HG03354 (cell line): ENCODE measurements around the gene CORO1C.
A peak's percentile ranks its signal among the peaks of the same experiment; 100 is the strongest.
"Not testable (repeated sequence)": the region's sequence is repeated elsewhere in the genome, so short reads cannot be mapped to it uniquely, and the experiment has no call there.

Experiments
- ATAC-seq: cut with Tn5 transposase; IDR thresholded peaks from one replicate; pipeline ENCODE4 v1.9.1; 2021; ENCODE audit warnings: mild to moderate bottlenecking; ENCODE audit not compliant: unreplicated experiment, poor library complexity, severe bottlenecking

Gene CORO1C

DNA sequence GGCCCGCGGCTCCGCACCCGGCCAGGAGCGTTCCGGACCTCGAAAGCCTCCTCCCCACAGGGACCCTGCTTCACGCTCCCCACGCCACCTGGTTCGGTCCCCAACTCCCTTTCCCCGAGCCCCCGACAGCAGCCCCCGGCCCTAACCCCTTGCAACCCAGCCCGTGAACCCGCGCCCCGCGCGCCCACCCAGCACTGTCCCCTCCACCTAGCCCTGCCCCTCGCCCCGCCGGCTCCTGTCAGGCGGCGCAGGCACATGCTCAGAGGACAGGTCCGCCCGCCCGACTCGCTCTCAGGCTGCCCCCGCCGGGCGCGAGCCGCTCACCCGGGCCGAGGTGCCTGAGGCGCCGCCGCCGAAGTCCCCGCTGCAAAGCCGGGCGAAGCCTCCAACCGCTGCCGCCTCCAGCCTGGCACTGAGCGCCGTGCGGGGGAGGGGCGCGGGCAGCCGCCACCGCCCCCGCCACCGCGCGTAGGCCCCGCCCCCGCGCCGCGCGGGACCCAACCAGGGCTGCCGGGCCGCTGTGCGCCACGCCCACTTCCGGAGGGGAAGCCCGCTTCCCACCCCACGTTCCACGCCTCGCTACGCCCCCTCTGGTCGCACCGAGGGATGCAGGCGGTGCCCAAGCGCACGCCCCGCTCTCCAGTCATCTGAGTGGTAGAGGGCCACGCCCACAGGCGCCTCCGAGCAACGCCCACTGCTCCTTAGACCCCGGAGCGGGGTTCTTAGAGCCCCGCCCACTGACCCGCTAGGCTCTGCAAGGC, at the start of gene CORO1C:
CORO1C (minus strand) TSS at position 414 of the 761 bp plus-strand sequence. CDS start 30,200 bp downstream, outside the sequence.
- ATAC-seq = peak; percentile 76

DNA sequence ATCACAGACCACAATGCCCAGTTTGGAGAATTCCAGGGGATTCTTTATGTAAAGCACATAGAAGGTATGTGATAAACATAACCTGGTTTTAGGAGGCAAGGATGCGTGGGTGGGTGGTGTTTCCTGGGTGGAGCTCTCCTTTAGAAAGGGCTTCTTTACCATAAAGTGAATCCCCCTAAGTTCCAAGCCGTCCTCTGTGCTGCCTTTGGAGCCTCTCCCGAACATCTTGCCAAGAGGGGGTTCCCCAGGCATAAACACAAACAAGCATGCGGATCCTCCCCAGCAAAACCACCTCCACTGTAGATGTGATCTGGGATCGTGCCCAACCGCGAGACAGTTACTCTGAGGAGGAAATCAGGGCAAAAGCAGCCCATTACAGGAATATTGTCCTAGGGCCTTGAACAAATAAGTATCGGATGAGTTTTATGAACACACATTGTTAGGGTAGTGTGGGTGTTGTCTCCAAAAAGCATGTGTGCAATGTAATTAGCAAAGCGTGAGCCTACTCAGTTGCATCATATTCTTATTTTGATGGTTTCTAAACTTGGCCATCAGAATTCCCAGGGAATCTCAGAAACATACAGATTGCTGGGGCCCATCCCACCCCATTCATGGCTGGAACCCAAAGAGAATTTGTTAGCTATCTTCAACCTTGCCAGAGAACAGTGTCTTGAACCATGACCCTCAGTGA, 48.8 kb upstream of the CORO1C start:
- ATAC-seq = no peak

DNA sequence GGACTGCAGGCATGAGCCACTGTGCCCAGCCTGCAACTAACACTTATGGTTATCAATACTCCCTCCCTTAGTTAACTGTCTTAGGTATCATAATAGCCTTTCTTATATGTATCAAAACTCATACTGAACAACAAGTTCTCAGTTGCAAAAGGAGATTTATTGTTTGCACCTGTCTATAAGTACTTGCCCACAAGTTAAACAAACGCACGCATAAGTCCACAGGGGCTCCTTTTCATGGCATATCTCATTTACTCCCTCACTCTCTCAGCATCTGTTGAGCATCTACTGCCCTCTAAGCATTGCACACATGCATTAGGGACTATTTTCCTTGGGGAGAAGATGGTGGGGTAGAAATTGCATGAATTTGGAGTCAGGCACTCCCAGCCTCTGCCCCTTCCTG, 46.7 kb upstream of the CORO1C start:
- no peak for ATAC-seq

DNA sequence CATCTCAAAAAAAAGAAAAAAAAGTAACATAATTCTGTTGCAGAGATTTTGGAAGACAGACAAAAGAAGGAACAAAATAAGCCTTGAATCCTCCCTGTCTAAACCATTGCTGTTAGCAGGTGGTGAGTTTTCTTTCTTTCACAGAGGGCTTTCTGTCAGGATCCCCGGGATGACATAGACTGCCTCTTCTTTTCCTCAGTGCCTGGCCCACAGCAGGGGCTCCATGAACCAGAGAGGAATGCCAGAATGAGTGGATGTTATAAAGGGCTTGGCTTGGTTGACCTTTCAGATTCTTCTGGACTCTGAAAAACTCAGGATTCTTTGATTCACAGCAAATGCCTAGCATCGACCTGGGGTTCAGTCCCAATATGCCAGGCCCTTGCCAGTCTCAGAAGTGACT, 45.8 kb upstream of the CORO1C start:
- ATAC-seq = no peak

DNA sequence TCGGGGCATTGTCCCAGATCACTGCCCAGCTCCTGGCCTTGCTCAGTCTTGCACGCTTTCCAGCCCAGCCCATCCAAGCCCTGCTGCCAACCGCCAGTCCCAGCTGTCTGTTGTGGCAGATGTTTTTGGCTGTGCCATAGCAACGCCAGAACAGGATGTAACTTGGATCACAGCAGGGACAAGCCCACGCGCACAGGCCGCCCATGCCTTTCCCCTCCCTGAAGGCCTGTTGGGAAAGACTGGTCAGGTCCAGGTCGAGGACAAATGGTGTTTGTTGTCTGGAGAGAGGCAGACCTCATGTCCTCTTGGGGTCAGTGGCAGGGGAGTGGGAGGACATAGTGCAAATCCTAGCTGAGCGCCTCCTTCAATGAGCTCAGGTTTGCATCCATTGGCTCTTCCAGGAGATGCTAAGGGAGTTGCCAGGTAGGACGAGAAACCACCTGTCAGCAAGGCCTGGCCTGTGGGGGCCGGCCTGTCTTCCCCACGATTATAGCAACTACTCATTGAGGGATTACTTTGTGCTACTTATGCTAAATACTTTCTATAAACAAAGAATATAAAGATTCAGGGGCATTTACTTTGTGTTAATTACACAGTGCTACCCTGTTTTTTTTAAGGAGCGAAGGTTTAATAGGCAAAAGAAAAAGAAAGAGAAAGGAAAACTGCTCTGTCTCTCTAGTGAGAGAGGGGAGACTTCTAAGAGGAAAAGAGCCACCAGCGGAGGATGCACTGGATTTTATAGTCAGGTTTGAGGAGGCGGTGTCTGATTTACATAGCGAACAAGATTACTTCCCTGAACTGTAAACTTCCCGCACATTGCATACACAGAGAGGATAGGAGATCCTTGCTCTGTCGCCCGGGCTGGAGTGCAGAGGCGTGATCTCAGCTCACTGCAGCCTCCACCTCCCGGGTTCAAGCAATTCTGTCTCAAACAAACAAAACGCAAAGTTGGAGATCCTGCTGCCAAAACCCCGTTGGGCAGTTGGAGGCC, 42.8 kb upstream of the CORO1C start:
- no peak for ATAC-seq

DNA sequence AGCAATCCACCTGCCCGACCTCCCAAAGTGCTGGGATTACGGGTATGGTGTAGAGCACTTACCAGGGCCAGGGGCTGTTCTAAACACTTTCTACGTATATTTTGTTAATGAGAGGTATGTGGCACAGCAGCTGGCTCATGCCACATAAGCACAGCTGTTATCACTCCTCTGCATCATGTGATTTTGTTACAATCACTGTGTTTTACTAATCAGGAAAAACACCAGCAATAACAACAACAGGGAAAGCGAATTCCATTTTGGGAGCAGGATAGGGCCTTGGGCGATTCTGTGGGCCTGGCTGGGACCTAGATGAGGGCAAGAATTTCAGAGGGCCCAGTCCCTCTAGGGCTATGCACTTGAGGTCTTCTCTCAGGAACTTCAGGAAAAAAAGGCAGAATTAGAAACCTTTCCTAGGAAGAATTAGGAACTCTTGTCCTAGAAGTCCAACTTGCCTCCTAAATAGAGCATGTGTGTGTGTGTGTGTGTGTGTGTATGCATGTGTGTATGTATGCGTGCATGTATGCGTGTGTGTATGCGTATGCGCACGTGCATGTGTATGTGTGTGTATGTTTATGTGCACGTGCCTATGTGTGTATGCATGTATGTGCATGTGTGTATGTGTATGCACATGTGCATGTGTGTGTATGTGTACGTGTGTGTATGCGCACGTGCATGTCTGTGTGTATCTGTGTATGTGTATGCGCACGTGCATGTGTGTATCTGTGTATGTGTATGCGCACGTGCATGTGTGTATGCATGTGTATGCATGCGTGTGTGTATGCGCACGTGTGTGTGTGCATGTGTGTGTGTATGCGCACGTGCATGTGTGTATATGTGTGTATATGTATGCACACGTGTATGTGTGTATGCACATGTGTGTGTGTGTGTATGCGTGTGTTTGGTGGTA, 41.8 kb upstream of the CORO1C start:
- ATAC-seq = no peak

DNA sequence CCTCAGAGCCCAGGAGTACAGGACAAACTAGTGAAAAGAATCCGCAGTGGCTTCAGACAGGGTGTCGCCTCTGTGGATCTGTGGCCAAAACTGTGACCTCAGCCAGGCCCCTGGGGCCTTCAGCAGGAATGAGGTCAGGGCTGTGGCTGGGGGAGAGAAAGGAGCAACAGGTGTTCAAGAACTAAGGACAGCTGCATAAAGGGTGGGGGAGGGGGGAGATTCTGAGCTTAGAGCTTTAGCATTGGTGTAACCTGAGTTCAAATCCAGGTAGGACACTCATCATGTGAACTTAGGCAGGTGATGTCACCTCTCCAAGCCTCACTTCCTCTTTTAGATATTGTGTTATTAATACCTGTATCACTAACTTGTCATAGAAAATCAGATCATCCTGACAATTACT, 40.9 kb upstream of the CORO1C start:
- ATAC-seq = peak; percentile 65

DNA sequence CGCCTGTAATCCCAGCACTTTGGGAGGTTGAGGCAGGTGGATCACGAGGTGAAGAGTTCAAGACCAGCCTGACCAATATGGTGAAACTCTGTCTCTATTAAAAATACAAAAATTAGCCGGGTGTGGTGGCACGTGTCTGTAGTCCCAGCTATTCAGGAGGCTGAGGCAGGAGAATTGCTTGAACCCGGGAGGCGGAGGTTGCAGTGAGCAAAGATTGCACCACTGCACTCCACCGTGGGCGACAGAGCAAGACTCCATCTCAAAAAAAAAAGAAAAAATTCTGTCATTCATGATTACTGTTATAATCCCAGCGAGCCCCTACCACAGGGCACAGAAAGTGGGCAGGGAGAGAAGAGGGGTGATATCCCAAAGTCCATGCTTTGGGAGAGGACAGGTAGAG, 40.5 kb upstream of the CORO1C start:
- ATAC-seq = not testable (repeated sequence)

DNA sequence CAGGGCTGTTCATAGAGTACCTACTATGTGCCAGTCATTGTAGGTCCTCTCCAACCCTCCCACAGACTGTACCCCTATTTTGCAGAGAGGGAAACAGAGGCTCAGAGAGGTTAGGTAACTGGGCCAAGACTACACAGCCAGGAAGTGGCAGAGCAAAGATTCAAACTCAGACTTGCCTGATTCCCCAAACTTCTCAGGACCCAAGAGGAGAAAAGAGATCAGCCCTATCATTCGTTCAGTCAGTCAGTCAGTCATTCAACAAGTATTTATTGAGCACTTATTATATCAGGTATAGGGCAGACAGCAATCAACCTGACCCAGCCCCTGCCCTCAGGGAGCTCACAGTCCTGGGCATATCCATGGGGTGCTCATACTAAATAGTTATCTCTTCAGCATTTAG, 39.6 kb upstream of the CORO1C start:
- no peak for ATAC-seq

DNA sequence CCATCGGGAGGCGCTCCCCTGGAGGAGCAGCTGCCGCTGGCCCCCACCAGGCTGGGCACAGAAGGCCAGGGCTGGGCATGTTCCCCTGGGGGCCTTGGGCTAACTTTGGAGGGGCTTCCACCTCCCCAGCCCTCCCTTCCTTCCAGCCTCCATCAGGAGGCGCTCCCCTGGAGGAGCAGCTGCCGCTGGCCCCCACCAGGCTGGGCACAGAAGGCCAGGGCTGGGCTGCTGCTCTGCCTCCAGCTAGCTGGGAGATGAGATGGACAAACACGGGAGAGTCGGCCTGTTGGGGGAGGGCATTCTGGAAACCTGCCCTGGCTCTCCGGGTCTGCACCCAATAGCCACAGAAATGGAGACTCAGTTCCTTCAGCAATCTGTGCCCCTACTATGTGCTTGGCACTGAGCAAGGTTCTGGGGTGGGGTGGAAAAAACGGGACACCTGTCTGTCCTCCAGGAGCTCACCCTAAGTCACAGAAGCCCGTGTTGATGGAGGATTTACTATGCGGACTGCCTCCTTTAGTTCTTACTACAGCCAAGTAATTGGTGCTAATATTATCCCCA, 39.0 kb upstream of the CORO1C start:
- ATAC-seq = no peak

DNA sequence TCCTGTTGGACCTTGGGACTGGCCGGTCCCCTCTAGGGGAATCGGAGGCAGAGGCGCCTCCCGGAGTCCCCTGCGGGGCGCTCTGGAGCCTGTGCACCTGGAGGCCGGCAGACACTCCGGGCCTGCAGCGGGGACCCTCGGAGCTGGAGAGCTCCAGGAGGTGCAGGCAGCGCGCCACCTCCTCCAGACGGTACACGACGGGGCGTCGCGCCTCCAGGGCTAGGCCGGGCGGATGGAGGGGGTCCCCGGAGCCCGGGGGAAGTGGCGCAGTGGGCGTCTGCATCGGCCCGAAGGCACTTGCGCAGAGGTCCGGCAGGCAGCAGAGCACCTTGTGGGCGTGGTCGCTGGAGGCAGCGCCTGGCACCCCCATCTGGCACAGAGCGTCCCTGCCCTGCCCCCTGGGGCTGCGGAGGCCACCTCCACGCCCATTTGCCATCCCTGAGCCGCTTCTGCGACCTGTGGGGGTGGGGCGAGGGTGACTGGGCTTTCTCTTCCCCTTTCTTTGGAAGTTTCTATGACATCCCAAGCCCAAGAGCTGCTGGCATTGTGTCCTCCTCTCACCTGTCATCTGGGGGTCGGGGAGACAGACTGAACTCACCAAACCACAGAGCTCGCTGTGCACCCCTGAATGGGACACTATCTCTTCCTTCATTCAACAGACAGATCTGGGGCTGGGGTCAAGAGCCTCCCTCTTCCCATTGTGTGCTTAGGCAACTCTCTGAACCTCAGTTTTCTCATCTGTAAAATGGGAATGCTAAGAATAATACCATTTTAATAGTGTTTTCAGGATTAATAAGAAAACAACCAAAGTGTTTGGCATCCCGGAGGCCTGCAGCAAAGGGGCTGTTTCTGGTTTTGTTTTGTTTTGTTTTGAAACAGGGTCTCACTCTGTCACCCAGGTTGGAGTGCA, 37.5 kb upstream of the CORO1C start:
- ATAC-seq = no peak

DNA sequence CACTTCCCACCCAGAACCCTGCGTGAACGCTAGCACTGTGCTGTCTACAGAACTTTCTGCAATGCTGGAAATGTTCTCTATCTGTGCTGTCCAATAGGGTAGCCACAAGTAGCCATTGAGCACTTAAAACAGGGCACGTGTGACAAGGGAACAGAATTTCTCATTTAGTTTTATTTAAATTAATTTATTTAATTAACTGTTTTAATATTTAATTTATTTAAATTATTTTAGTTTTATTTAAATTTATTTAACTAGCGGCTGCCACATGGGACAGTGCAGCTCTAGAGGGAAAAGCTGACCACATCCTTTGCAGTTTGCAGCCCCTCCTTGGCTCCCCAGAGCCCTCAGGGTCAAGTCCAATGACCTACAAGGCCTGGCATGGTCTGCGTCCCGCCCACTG, 35.0 kb upstream of the CORO1C start:
- no peak for ATAC-seq

DNA sequence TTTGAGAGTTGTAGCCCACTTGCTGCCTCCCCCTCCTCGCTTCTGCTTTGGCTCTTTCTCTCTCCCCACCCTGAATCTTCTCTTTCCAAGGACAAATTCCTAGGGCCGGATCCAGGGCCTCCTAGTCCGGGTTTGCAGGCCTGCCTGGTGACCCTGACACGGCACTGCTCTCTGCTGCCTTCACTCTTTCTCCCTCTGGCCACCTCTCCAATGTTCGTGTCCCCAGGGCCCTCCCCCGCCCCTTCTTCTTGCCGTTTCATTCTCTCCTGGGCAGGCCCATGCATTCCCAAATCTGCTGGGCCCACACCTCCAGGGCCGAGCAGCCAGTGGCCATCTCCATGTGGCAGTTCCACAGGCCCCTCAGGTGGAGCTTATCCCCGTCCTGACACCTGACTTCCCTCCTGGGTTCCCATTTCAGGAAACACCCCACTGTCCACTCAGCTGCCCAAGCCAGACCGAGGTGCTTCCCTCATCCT, 34.0 kb upstream of the CORO1C start:
- no peak for ATAC-seq

DNA sequence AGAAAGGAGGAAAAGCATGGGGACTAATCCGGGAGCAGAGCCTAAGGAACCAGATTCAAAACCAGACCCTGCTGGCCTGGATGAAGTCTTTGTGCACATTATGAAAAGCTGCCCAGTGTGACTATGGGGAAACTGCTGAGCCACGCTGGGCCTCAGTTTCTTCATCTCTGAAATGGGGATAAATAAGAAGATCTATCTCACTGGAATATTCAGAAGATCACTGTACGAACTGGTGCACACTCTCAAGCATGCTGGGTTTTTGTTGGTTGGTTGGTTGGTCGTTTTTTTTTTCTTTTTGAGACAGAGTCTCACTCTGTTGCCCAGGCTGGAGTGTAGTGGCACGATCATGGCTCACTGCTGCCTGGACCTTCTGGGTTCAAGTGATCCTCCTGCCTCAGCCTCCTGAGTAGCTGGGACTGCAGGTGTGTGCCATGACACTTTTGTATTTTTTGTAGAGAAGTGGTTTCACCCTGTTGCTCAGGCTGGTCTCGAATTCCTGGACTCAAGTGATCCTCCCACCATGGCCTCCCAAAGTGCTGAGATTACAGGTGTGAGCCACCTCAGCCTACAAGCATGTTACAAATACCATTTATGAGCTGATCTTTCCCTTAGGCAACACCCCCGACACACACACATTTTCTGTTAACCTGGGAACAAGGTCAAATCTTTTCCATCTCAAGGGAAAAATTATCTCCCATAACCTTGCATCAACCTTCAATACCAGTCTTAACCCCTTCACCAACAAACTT, 33.4 kb upstream of the CORO1C start:
- ATAC-seq = no peak

DNA sequence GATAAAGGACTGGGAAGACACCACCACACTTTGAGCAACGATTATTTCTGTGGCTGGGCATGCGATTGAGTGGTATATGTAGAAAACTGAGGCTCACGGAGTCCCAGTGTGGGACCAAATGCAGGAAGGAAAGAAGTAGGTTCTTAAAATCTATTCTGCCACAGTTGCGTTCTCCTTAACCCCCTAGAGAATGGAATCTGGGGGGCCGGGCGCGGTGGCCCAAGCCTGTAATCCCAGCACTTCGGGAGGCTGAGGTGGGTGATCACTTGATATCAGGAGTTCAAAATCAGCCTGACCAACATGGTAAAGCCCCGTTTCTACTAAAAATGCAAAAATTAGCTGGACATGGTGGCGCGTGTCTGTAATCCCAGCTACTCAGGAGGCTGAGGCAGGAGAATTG, 29.9 kb upstream of the CORO1C start:
- ATAC-seq = no peak

DNA sequence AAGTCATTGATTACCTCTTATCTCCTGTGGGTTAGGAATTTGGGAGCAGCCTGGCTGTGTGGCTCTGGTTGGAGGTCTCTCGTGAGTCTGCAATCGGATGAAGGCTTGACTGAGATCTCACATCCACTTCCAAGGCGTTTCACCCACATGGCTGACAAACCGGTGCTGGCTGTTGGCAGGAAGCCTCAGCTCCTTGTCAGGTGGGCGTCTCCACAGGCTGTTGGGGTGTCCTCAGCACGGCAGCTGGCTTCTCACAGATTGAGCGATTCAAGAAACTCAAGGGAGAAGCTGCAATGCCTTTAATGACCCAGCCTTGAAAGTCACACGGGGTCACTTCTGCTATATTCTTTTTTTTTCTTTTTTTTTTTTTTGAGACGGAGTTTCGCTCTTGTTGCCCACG, 28.6 kb upstream of the CORO1C start:
- ATAC-seq = no peak

DNA sequence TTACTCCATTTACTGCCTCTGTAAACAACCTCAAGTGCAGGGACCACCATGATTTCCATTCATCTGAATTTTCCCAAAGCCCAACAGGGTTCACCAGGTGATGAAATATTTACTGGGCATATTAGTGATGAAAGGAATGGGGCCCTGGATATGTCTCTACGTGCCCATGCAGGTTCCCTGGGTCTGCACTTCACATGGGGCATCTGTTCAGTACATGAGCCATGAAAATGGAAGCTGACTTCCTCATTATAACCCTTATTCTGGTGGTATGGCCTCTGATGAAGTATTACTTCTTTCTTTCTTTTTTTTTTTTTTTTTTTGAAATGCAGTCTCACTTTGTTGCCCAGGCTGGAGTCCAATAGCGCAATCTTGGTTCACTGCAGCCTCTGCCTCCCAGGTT, 26.5 kb upstream of the CORO1C start:
- no peak for ATAC-seq
